Dermis microvascular lymphatic vessel endothelial cell (primary cell): Measurements from ENCODE around the gene ATG10. TPM values are rescaled to one million over a fixed set of nuclear protein-coding genes. Genes with fewer than 3 reads are reported as not detected.
"Not testable (repeated sequence)": the region's sequence is repeated elsewhere in the genome, so short reads cannot be mapped to it uniquely, and the experiment has no call there.

Experiments
- DNase-seq, 2 donors: peaks; one replicate each; pipeline versions ENCODE4 v3.0.0 to v3.0.0-alpha.2; 2010; ENCODE audit warnings: low read depth in 2 of 2
- total RNA-seq: library from RNA; depleted of rRNA; stranded (reverse); fragments of >200 nt; gene quantifications from 2 replicates; pipeline ENCODE4 v1.2.1, GENCODE V29; 2014

The ATG10 gene
- total RNA-seq, 1 donor from 2014 or later, result 5.5 TPM

DNA sequence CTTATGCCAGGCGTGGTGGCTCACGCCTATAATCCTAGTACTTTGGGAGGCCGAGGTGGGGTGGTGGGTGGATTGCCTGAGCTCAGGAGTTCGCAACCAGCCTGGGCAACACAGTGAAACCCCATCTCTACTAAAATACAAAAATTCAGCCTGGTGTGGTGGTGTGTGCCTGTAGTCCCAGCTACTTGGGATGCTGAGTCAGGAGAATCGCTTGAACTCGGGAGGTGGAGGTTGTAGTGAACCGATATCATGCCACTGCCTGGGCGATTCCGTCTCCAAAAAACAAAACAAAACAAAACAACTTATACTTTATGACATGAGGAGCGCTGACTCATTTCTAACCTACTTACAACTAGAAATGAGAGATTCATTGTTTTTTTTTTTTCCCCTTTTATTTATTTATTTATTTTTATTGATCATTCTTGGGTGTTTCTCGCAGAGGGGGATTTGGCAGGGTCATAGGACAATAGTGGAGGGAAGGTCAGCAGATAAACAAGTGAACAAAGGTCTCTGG lies 10.4 kb downstream of the ATG10 start:
- DNase-seq, result not testable (repeated sequence)

DNA sequence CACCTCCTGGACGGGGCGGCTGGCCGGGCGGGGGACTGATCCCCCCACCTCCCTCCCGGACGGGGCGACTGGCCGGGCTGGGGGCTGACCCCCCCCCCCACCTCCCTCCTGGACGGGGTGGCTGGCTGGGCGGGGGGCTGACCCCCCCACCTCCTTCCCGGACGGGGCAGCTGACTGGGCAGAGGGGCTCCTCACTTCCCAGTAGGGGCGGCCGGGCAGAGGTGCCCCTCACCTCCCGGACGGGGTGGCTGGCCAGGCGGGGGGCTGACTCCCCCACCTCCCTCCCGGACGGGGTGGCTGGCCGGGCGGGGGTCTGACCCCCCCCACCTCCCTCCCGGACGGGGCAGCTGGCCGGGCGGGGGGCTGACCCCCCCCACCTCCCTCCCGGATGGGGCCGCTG lies 11.3 kb downstream of the ATG10 start:
- not testable (repeated sequence) for DNase-seq

DNA sequence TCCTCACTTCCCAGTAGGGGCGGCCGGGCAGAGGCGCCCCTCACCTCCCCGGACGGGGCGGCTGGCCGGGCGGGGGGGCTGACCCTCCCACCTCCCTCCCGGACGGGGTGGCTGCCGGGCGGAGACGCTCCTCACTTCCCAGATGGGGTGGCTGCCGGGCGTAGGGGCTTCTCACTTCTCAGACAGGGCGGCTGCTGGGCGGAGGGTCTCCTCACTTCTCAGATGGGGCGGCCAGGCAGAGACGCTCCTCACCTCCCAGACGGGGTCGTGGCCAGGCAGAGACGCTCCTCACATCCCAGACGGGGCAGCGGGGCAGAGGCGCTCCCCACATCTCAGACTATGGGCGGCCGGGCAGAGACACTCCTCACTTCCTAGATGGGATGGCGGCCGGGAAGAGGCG lies 11.7 kb downstream of the ATG10 start:
- not testable (repeated sequence) for DNase-seq

DNA sequence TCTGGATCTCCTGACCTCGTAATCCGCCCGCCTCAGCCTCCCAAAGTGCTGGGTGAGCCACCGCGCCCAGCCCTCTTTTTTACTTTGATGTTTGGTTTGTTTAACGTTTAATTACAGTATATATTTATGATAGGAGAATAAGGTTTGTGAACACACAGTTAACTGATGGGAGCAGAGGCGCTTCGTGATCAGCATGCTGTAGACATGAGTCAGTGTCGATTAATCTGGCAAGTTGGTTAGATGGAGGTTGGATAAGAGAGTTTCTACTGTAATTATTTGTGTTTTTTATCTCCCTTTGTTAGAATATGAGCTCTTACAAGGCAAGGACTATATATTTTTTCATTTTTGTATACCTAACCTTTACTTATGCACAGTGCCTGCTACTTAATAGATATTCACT lies 14.3 kb downstream of the ATG10 start:
- DNase-seq, result no peak

DNA sequence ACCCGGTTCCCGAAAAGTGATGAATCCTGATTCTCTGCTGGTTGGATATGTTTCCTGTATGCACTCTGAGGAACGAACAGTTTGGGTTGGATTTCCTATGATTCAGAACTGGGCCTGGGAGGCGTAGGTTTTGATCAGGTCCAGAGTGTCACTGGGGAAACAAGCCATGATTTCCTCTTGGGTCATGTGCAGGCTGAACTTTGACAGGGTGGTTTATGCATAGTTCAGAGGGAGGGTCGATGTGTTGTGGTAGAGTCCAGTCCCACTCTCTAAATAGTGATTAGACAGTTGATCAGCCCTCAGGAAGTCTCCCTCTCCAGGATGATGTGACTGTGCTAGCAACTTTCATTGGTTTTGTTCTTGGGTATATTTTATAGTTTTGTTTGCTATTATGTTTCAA lies 17.4 kb downstream of the ATG10 start:
- DNase-seq, result peak; percentile 42 to 59

DNA sequence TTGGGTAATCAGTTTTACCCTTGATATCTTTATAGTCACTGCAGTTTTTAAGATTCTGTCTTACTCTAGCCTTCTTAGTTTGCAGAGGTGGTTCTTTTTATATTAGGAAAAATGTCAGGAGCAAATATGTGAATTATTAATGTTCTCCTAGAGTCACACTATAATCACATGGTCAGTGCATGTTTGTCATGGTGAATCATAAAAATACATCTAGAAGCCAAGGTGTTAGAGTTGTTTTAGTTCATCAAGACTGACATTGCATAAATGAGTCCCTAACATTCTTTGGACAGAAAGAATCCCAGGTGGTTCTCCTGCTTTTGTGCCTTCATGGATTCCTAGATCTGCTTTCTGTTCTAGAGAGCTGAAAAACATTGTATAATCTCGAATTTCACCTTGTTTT lies 22.9 kb downstream of the ATG10 start:
- DNase-seq, result no peak

DNA sequence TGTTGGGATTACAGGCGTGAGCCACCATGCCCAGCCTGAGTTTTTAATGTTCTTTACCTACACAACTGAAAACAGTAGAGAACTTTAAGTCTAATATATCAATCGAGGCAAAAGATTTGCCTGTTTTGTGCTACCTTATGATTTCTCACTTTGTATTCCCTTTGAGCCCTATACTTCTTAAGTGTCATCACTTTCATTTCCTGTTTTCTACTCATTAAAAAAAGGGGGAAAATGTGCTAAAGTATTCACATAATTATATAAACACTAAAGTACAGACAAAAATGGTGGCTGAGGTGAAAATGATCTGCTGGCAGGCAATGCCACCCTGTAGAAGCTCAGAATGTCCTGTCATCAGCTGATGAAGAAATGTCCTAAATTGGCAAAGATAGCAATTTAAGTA lies 23.6 kb downstream of the ATG10 start:
- no peak for DNase-seq

DNA sequence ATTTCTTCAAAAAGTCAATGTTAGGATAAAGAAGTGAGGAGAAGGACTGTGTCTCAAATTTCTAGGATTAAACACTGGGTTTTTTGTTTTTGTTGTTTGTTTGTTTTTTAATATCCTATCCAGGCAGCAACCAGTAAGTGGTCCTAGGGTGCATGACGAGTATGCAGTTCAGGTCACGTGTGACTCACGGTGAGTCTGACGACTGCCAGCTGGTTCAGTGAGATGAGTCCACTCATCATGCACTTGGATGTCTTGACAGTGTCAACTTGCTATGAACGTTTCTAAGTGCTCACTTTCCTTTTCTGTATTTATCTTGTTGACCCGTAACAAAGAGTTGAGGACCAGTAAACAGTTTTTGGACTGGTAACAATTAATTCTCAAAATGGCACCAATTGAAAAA lies 32.7 kb downstream of the ATG10 start:
- no peak for DNase-seq

DNA sequence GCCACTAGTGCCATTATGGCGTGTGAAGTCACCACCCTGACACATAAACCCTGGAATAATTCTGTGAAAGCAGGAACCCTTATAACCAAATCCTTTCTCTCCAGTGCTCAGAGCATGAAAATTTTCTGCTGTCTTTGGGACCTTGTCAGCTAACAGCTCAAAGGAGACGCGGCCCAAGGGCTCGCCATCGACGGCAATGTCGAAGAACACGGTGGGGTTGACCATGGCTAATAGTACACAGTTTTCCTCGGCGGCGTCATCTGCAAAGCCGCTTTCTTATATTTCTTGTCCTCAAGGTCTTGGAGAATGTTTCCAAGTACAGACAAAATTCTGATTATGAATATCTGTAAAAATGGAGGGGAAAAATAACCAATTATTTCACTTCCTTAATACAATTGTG lies 38.0 kb downstream of the ATG10 start:
- not testable (repeated sequence) for DNase-seq

DNA sequence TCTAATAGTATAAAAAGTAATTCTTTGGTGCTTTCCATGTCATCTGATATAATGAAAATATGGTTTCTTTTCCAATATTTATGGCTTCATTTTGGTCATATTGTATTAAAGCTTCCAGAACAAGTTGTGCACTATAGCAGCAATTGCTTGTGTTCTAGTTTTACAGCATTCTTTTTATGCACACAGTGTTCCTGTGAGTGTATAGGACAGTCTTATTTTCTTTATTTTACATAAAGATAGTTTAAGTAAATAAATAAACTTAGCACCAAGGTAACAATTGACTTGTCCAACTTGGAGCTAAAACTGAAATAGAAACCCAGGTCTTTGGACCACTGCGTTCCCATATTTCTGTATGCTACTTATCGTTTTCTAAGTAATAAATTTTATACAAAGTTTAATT lies 38.9 kb downstream of the ATG10 start:
- no peak for DNase-seq

DNA sequence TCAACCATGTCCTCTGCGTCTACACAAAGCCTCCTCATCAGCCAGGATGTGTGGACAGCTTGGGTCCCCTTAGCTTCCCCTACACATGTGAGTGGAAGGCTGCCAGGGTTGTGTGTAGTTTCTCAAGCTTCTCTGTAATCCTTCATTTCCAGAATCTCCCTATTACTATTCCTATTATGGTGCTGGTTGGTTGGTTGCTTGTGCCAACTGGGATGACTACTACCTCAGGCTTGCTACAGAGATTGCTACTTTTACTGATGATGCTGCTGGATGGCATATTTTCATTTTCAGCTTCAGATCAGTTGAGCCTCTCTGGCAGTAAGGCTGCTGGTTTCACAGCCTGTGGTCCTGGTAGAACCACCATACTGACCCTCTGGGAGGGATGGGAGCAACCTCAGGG lies 39.9 kb downstream of the ATG10 start:
- no peak for DNase-seq

DNA sequence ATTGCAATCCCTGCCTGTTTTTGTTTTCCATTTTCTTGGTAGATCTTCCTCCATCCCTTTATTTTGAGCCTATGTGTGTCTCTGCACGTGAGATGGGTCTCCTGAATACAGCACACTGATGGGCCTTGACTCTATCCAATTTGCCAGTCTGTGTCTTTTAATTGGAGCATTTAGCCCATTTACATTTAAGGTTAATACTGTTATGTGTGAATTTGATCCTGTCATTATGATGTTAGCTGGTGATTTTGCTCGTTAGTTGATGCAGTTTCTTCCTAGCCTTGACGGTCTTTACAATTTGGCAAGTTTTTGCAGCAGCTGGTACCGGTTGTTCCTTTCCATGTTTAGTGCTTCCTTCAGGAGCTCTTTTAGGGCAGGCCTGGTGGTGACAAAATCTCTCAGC lies 42.8 kb downstream of the ATG10 start:
- DNase-seq, result not testable (repeated sequence)

DNA sequence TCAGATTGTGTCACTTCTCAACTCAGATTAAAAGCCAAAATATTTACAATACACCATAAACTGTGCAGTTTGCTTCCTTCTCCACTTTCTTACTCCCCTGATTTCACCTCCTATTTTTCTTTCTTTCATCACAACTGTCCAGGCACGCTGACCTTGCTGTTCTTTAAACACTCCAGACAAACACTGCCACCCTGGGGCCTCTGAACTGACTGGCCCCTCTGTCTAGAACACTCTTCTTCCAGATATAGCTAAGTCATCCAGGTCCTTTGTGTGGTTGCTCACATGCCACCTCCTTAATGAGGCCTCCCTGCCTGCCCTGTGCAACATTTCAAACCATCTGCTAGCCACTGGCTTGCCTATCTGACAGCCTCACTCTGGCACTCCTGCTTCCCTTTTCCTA lies 46.6 kb downstream of the ATG10 start:
- DNase-seq, result no peak

DNA sequence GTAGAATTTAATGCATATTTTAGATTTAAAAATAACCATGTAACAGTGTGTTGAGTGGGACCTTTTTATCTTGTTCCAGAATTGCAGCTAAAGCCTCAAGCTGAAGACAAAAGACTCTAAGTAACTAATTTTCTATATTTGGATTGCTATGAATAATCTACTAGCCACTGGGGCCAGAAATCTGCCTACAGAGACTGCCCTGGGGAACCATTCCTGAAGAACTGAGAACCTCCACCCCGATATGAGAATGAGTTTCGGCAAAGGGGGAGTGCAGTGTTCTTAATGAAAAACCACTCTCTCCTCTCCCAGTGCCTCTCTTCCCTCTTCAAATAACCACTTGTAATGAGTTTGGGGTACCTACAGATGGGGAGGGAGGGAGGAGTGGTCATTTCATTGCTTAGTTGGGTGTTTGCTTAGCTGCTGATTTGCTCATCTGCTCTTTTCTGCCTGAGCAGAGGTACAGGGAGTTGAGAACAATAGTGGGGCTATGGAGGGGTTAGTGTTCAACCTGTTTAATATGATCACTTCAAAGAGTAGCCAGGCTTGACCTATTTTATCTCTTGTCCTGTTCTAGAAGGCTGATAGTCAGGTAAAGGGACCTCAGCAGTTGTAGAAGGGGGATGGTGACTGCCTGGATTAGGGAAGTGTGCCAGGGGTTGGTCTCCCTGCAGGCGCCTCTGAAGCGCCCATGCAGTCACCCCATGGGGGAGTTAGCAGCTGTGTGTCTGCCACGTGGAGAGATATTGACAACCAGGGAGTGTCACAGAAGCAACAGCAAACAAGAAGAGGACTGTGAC lies 47.7 kb downstream of the ATG10 start:
- DNase-seq, result no peak

DNA sequence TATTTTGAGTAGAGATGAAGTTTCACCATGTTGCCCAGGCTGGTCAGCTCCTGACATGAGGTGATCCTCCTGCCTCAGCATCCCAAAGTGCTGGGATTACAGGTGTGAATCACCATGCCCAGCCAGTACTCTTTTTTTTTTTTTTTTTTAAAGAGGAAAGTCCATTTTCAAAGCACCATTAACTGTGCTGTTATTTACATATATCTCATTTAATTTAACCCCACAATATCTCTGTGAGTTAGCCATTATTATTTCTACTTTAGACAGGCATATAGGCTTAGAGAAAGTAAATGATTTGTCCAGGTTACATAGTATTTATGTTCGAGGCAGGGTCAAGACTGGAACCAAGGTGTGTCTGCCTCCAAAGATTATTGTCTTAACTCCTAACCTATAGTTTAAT lies 50.7 kb downstream of the ATG10 start:
- DNase-seq, result no peak

DNA sequence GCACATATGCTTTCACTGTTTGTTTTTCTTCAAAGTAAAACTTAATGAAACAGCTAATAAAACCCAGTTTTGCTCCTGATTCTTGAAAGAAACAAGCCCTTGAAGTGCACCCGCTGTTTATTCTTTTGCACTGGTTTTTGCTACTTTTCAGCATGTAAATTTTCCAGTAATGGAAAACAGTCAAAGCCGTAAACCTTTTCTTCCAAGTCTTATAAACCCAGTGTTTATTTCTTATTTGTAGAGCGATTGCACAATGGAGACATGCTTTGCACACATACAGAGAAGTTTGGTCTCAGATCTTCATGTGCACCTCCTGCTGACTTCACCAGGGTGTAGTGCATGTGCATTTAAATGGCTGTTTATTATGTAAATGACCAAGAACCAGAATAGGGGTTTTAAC lies 51.8 kb downstream of the ATG10 start:
- no peak for DNase-seq

DNA sequence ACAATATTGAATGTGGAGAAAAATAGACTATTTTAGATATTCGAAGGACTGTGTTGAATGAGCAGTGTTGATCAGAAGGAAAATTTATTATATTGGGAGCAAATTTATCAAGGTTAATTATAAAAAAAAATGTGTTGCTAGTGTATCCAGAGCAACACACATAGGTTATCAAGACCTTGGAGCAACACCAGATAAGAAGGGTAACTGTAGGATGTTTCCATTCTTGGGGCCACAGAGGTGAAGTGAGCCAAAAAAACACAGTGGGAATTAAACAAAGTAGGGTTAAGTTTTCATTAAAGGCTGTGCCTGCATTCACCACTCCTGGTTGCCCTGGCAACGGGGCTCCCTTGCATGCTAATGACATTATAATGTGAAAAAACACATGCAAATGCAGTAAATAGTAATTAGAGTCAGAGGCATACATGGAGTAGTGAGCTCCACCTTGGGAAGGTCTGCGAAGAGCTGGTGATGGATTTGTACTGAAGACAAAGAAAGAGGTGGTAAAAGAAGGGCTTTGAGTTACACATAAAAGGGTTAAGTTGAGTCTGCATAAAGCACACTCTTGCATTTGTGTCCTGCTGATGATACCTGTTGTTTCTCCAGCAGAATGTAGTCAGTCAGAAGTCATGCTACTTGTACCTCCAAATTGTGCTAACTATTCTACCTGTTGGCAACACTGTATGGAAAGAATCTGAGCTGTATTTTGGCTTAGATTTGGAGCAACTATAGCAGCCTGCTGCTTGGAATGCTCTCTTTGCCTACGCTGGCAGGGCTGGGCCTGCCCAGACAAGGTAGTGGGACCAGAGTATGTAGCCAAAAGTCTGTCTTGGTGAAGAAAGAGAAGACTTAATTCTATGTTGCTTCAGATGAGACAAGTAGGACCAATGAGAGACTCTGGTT lies 59.6 kb downstream of the ATG10 start:
- DNase-seq, result no peak

DNA sequence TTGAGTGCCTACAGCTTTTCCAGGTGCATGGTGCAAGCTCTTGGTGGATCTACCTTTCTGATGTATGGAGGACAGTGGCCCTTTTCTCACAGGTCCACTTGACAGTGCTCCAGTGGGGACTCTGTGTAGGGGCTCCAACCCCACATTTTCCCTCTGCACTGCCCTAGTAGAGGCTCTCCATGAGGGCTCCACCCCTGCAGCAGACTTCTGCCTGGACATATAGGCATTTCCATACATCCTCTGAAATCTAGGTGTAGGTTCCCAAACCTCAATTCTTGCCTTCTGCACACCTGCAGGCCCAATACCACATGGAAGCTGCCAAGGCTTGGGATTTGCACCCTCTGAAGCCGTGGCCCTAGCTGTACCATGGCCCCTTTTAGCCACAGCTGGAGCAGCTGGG lies 71.1 kb downstream of the ATG10 start:
- not testable (repeated sequence) for DNase-seq

DNA sequence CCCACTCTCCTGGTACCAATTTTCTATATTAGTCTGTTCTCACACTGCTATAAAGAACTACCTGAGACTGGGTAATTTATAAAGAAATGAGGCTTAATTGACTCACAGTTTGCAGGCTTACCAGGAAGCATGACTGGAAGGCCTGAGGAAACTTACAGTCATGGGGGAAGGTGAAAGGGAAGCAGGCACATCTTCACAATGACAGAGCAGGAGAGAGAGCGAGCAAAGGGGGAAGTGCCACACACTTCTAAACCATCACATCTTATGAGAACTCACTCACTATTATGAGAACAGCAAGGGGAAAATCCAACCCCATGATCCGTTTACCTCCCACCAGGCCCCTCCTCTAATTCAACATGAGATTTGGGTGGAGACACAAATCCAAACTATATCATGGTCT lies 72.2 kb downstream of the ATG10 start:
- peak in 1 of 2 donors; percentile 6 for DNase-seq

DNA sequence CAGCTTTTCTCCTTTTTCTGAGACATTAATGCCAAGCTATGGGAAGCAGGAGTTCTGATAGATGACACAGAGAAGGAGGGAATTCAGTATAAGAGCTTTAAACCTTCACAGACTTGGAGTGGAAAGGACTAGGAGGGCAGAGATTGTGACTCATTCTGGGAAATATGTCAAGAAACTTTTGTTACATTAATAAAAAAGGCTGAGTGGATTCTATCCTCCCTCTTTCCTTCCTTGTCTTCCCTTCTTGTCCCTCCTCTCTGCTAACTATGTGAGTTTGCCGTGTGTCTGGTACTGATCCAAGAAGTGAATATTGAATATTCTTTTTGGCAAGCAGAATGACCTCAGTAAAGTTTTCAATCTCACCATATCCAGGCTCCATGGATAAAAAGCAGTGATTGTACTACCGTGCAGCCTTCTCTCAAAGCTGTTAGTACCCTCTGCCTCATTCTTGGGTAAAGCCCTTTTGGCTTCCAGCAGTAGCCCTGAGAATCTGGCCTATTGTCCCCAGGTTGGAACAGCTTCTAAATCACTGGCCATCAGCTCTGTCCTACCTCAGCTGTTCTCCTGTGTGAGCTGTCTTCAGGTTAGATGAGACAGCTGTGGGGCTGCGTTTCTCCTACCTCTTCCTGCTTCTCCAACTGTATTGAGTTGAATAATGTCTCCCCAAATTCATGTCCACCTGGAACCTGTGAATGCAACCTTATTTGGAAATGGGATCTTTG lies 73.9 kb downstream of the ATG10 start:
- DNase-seq, result no peak

DNA sequence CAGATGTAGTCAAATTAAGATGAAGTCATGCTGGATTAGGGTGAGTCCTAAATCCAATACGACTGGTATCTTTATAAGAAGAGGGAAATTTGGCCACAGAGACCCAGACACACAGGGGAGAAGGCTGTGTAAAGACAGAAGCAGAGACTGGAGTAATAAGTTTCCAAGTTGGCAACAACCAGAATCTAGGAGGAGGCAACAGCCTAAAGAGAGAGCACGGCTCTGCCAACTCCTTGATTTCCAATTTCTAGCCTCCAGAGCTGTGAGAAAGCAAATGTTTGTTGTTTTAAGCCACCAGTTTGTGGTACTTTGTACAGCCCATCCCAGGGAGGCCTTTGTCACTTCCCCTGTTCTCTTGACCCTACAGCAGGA lies 74.4 kb downstream of the ATG10 start:
- no peak for DNase-seq

DNA sequence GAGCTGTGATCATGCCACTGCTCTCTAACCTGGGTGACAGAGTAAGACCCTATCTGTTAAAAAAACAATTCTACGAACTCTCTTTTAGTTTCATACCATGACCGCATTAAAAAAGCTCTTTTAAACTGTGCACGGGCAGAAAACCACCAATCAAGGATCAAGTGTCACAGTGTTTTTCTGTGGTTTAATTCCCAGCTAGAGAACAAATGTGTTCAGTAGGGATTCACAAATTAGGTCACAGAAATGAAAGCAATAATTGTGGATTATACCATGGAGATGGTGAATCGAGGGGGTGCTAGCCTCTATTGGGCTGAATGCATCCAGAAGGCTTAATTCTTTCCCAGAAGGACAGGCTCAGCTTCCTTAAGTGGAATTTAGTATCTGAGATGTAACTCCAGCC lies 79.1 kb downstream of the ATG10 start:
- no peak for DNase-seq
